H1 (cell line): Measurements from ENCODE around the gene ALPL. TPM values are rescaled to one million over a fixed set of nuclear protein-coding genes. Genes with fewer than 3 reads are reported as not detected.

Source experiments
- RNF2 ChIP-seq: fragments of 200-900, 300-1000 bp; sonication (generic); IDR thresholded peaks from 2 replicates; pipeline ENCODE4 v1.7.1; 2016; ENCODE audit warnings: borderline replicate concordance, low read depth, mild to moderate bottlenecking, antibody characterized with exemption, low read length; ENCODE audit not compliant: poor library complexity, severe bottlenecking; ENCODE audit errors: missing control alignments
- RXRA ChIP-seq: IDR thresholded peaks from 2 replicates; pipeline ENCODE4 v1.6.1; 2011; ENCODE audit warnings: low read depth, mild to moderate bottlenecking, low read length, moderate library complexity; ENCODE audit not compliant: insufficient read depth
- YY1 ChIP-seq: IDR thresholded peaks from 2 replicates; pipeline ENCODE4 v1.6.1; 2011; ENCODE audit warnings: low read depth, mild to moderate bottlenecking, low read length
- polyA plus RNA-seq, 7 experiments: library from polyadenylated mRNA; depleted of rRNA in 3 of 7; stranded (reverse) in 5 of 7; unstranded in 2 of 7; fragments of >200 nt in 5 of 7; fragments of 200-250 nt in 2 of 7; gene quantifications; 1 replicate in 5 of 7; 2 replicates in 1 of 7; 4 replicates in 1 of 7; pipeline versions ENCODE4 v1.2.1 to v1.2.3, GENCODE V29; 2011 to 2013; ENCODE audit warnings: missing spikeins in 2 of 7, mixed read lengths in 2 of 7
- total RNA-seq: library from RNA; stranded (reverse); fragmentation: NEBNext Ultra II Directional; extraction: Animal tissue kit (Norgen Biotek cat#: 25700); gene quantifications from 2 replicates; pipeline ENCODE4 v1.2.1, GENCODE V29; 2021

Gene ALPL
- total and polyA plus RNA-seq, 2 of the 8 experiments (the other 6 are each of a cell fraction or from before 2014, with no cell fraction given), result 175 to 362 TPM

- TF ChIP-seq RXRA (no peak), RNF2 (no peak), YY1 (no peak)
Observed at GRCh38 chr1:21563971-21564370, 54.7 kb downstream of the ALPL start (continued).
